Loucy (cell line): ENCODE results near the gene GLRX5.
"Not testable (repeated sequence)": the region's sequence is repeated elsewhere in the genome, so short reads cannot be mapped to it uniquely, and the experiment has no call there.

ENCODE experiments used
- H2AFZ ChIP-seq: fragments of 200-600 bp; sonication (generic); 2 replicates; pipeline ENCODE4 v1.6.0; 2016; ENCODE audit warnings: antibody characterized with exemption, mild to moderate bottlenecking, low read length, moderate library complexity
- H3F3A ChIP-seq: fragments of 200-600 bp; 2 replicates; pipeline ENCODE4 v1.6.0; 2016; ENCODE audit warnings: antibody characterized with exemption, low read depth, mild to moderate bottlenecking
- H3K27me3 ChIP-seq: fragments of 200-600 bp; sonication (generic); 2 replicates; pipeline ENCODE4 v1.6.1; 2014; ENCODE audit warnings: low read length, mild to moderate bottlenecking; ENCODE audit not compliant: insufficient read depth, poor library complexity, severe bottlenecking
- H3K36me3 ChIP-seq: fragments of 200-600 bp; sonication (generic); 2 replicates; pipeline ENCODE4 v1.6.1; 2016; ENCODE audit warnings: low read length; ENCODE audit not compliant: insufficient read depth
- H3K4me1 ChIP-seq: fragments of 200-600 bp; sonication (generic); 2 replicates; pipeline ENCODE4 v1.5.1; 2014; ENCODE audit warnings: low read length, mild to moderate bottlenecking; ENCODE audit not compliant: insufficient read depth, poor library complexity, severe bottlenecking
- H3K4me2 ChIP-seq: fragments of 200-600 bp; sonication (generic); 2 replicates; pipeline ENCODE4 v1.6.0; 2014; ENCODE audit warnings: antibody characterized with exemption, low read length, low read depth, mild to moderate bottlenecking; ENCODE audit not compliant: poor library complexity, severe bottlenecking
- H3K4me3 ChIP-seq: fragments of 200-600 bp; sonication (generic); 2 replicates; pipeline ENCODE4 v1.5.1; 2014; ENCODE audit warnings: low read length, mild to moderate bottlenecking, mixed read lengths; ENCODE audit not compliant: poor library complexity, severe bottlenecking
- H3K79me2 ChIP-seq: fragments of 200-600 bp; sonication (generic); 2 replicates; pipeline ENCODE4 v1.6.1; 2014; ENCODE audit warnings: low read length; ENCODE audit not compliant: insufficient read depth
- H3K9ac ChIP-seq: fragments of 200-600 bp; sonication (generic); 2 replicates; pipeline ENCODE4 v1.6.0; 2014; ENCODE audit warnings: mild to moderate bottlenecking, low read depth, low read length, moderate library complexity; ENCODE audit not compliant: poor library complexity, severe bottlenecking
- H3K9me2 ChIP-seq: fragments of 200-600 bp; sonication (generic); replicated peaks from 2 replicates; pipeline ENCODE4 v1.6.1; 2016; ENCODE audit warnings: low read depth, low read length, mixed read lengths
- H3K9me3 ChIP-seq: fragments of 200-600 bp; sonication (generic); 2 replicates; pipeline ENCODE4 v1.6.1; 2014; ENCODE audit warnings: mild to moderate bottlenecking, antibody characterized with exemption, low read length, low read depth; ENCODE audit not compliant: insufficient read depth
- H4K20me1 ChIP-seq: fragments of 200-600 bp; sonication (generic); 2 replicates; pipeline ENCODE4 v1.6.0; 2014; ENCODE audit warnings: antibody characterized with exemption, low read length, mild to moderate bottlenecking; ENCODE audit not compliant: insufficient read depth, poor library complexity, severe bottlenecking
- CTCF ChIP-seq: fragments of 200-600 bp; sonication (generic); conservative IDR thresholded peaks from 2 replicates; pipeline ENCODE4 v1.5.1; 2014; ENCODE audit warnings: mild to moderate bottlenecking, antibody characterized with exemption, low read length
- EZH2phosphoT487 ChIP-seq: fragments of 200-600 bp; IDR thresholded peaks from 2 replicates; pipeline ENCODE4 v1.6.1; 2018; ENCODE audit warnings: antibody characterized with exemption, mild to moderate bottlenecking, moderate library complexity, borderline replicate concordance

Gene GLRX5

GRCh38 chr14:95585953-95586620, 51.2 kb downstream of the GLRX5 start:
- Histone ChIP-seq H3K4me3 (no peak overlapping the region), H4K20me1 (no peaks in the 10 kb centered on the region), H3F3A (no peaks in the 10 kb centered on the region), H3K4me1 (no peaks in the 10 kb centered on the region), H3K9me2 (no peaks in the 10 kb centered on the region), H3K4me2 (no peak overlapping the region), H3K9me3 (no peaks in the 10 kb centered on the region; the same call in 1 of the 2 replicates), H3K36me3 (no peaks in the 10 kb centered on the region), H3K79me2 (no peaks in the 10 kb centered on the region), H3K27me3 (no peaks in the 10 kb centered on the region), H3K9ac (no peak overlapping the region), H2AFZ (no peak overlapping the region)
- no peak for TF ChIP-seq EZH2phosphoT487
- no peak for TF ChIP-seq CTCF

- not testable (repeated sequence) for H3K4me2 ChIP-seq, H4K20me1 ChIP-seq, H3K4me1 ChIP-seq, H3K79me2 ChIP-seq, H3K9me2 ChIP-seq, H3K36me3 ChIP-seq, H3K9ac ChIP-seq, H2AFZ ChIP-seq, H3K4me3 ChIP-seq, H3K9me3 ChIP-seq, H3K27me3 ChIP-seq, H3F3A ChIP-seq
These were observed 56.3 kb downstream of the GLRX5 start for GRCh38 chr14:95591182-95591581.
